Erythroblast (primary cell): Measurements from ENCODE around the gene SEC61B.

Source experiments
- GATA1 ChIP-seq: IDR thresholded peaks from 2 replicates; pipeline ENCODE4 v1.6.1; 2011; ENCODE audit warnings: low read depth, mild to moderate bottlenecking, control low read depth, low read length, moderate library complexity
- POLR2A ChIP-seq: IDR thresholded peaks from 2 replicates; pipeline ENCODE4 v1.6.1; 2011; ENCODE audit warnings: mild to moderate bottlenecking, low read length

DNA sequence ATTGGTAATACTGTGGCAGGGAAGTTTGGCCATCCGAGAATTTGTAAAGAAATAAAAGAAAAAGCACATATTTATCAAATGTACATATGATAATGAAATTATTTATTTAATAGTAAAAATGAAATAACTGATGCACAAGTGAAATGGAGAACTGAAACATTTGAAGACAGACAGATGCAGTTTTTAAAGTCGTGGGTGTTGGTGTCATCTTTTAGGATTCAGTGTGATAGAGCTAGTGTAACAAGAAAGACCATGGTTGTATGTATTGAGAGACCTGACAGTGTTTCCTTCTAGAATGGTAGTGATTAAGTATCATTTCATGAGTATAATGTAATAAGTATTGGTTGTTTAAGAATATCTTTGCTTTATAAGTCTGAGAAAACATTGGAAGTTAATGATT is 2.4 kb downstream of the SEC61B start:
- no peak for TF ChIP-seq POLR2A
- TF ChIP-seq GATA1: no peak
